NCI-H2081 (cell line): ENCODE measurements around the gene C3orf33.

Experiments used
- DNase-seq, 2 experiments: peaks; one replicate each; lab custom pipeline; 2025; lab: John Stamatoyannopoulos, UW

Gene C3orf33

GRCh38 chr3:155741603-155742002, 64.5 kb downstream of the C3orf33 start:
- DNase-seq, result no peak

- DNase-seq, result no peak
Observed at GRCh38 chr3:155741101-155741500, 65.0 kb downstream of the C3orf33 start.

- DNase-seq, result no peak
Observed at GRCh38 chr3:155739154-155739553, 66.9 kb downstream of the C3orf33 start.

GRCh38 chr3:155738580-155739076, 67.5 kb downstream of the C3orf33 start:
- no peak for DNase-seq

- DNase-seq, result no peak
Observed at GRCh38 chr3:155737844-155738460, 68.1 kb downstream of the C3orf33 start.

GRCh38 chr3:155736381-155736780, 69.7 kb downstream of the C3orf33 start:
- no peak for DNase-seq

GRCh38 chr3:155730843-155731242, 75.2 kb downstream of the C3orf33 start:
- no peak for DNase-seq

GRCh38 chr3:155727836-155728235, 78.2 kb downstream of the C3orf33 start:
- DNase-seq, result no peak

GRCh38 chr3:155714295-155714718, 91.8 kb downstream of the C3orf33 start:
- peak; percentile 77 to 82 for DNase-seq
